A549 (cell line): Measurements from ENCODE around the gene LRP5.

Experiments
- CTCF ChIP-seq: fragments of >200 bp; sonication (Bioruptor Twin); formaldehyde crosslinking; IDR thresholded peaks from 3 replicates; pipeline ENCODE4 v1.5.1; 2016
- MYC ChIP-seq: IDR thresholded peaks from 2 replicates; pipeline ENCODE4 v1.6.1; 2012; ENCODE audit warnings: mild to moderate bottlenecking, inconsistent platforms, low read length, improper control_type of control experiment, borderline replicate concordance
- POLR2A ChIP-seq: IDR thresholded peaks from 2 replicates; pipeline ENCODE4 v1.6.1; 2012; ENCODE audit warnings: mild to moderate bottlenecking, low read length

DNA sequence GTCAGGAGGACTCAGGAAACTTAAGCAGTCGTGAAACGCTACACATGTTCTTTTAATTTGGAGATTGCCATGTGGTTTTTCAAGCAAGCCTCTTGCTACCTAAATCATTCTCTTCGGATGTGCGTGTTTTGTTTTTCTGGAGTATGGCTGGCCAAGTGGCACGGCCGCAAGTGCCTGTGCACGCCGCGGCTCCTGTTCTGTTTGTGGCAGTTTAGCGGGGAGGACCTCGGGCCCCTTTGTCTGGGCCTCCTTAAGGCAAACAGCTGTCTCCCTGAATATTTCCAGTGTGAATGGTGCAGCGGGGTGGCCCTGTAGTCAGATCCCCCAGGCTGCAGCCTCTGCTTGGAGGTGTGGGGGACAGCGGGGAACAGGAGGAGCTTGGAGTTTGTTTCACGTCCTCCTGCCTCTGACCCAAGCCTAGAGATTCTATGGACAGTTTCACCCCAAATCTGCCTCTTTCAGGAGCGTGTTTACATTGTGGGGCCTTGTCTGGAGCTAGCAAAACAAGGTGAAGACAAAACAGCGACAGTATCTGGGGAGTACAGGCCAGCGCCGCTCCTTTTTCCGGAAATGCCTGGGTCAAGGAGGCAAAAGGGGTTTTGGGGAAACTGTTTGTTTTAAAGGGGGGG lies 1.3 kb downstream of the LRP5 start:
- TF ChIP-seq POLR2A (no peak), CTCF (no peak), MYC (no peak)
